ENCODE data around the gene VSTM1.

DNA sequence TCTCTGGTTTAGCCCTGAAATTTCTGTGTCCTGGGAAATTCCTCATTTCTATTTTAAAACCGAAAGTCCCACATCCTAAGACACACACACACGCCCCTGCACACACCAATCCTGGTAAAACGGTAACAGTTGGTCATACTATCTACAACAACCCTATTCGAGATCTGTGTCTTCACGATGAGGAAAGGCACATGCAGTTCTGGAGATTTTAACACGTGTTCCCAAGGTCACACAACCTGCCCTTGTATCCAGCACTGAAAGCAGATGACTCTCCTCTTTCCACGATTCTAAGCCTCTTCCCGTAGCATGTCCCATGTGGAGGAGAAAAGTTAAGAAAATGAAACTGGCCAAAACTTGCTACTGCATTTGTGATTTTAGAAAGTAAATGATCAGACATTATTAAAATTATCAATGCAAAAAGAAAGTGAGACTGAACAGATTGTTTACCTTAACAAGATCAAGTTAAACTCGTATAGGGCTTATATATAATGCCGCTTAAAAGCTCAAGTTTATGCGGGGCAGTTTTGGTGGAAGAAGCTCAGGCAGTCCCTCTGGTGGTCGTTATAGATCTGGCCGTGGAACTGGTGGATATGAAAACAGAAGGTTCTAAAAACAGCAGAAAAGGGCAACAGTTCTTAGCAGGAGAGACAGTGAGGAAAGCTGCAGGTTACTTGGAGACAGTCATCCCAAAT, 32.7 kb downstream of the VSTM1 start:
- peak in 1 of 3 experiments; percentile 16 for TF ChIP-seq CTCF (IDR thresholded peaks at IDR 0.05)
- no peak for TF ChIP-seq EP300 (IDR thresholded peaks at IDR 0.05)
- no peak for TF ChIP-seq POLR2A (IDR thresholded peaks at IDR 0.05; ENCODE audit: low read depth)

All from esophagus muscularis mucosa (tissue), 4 donors.